ENCODE results near the gene DGKZ.
"Not testable (repeated sequence)": the region's sequence is repeated elsewhere in the genome, so short reads cannot be mapped to it uniquely, and the experiment has no call there.

The DGKZ gene

DNA sequence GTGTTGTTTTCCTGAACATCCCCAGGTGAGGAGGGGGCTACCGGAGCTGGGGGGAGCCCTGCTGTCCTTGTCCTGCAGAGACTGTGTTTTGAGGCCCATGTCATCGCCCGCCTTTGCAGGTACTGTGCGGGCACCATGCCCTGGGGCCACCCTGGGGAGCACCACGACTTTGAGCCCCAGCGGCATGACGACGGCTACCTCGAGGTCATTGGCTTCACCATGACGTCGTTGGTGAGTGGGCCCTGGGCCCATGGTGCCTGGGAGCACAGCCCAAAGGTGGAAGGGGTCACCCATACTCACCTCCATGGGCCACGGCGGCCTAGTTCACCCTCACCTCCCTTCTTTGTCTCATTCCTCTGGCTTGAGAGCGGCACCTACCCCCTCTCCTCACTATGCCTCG lies 27.6 kb downstream of the DGKZ start:
- H3K36me3 Mint-ChIP-seq (ENCODE audit: low read depth), result peaks cover 30% of the 10 kb centered on the region

DNA sequence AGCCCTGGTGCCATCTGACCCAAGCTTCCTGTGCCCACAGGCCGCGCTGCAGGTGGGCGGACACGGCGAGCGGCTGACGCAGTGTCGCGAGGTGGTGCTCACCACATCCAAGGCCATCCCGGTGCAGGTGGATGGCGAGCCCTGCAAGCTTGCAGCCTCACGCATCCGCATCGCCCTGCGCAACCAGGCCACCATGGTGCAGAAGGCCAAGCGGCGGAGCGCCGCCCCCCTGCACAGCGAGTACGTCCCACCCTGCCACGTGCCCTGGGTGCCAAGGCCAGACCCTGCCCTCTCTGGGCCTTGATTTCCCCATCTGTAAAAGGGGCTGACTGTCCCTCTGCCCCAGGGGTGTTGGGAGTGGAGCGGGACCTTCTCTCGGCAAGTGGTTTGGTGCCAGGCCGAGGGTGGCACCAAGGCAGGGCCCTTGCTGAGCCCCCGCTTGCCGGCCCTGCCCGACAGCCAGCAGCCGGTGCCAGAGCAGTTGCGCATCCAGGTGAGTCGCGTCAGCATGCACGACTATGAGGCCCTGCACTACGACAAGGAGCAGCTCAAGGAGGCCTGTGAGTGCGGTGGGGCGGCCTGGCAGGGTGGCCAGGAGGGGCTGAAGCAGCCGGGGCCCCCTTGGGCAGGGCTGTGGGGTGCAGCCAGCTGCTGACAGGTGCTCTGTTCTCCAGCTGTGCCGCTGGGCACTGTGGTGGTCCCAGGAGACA lies 28.3 kb downstream of the DGKZ start:
- H3K27ac Mint-ChIP-seq, result no peak overlapping the region
- peaks cover 6% of the 10 kb centered on the region for H3K4me1 Mint-ChIP-seq (ENCODE audit: low read depth)
- peaks cover 28% of the 10 kb centered on the region for H3K36me3 Mint-ChIP-seq (ENCODE audit: low read depth)
- H3K4me3 Mint-ChIP-seq, result no peak overlapping the region
- no peaks in the 10 kb centered on the region for H3K9me3 Mint-ChIP-seq
- H3K27me3 Mint-ChIP-seq (ENCODE audit: low read depth), result no peaks in the 10 kb centered on the region

More for the DNA sequence above, 27.6 kb downstream of the DGKZ start:
- Mint-ChIP-seq H3K4me3 (no peak overlapping the region), H3K27ac (peak overlapping the region; percentile 52), H3K4me1 (ENCODE audit: low read depth) (peaks cover 5% of the 10 kb centered on the region), H3K9me3 (no peaks in the 10 kb centered on the region), H3K27me3 (ENCODE audit: low read depth) (no peaks in the 10 kb centered on the region)

DNA sequence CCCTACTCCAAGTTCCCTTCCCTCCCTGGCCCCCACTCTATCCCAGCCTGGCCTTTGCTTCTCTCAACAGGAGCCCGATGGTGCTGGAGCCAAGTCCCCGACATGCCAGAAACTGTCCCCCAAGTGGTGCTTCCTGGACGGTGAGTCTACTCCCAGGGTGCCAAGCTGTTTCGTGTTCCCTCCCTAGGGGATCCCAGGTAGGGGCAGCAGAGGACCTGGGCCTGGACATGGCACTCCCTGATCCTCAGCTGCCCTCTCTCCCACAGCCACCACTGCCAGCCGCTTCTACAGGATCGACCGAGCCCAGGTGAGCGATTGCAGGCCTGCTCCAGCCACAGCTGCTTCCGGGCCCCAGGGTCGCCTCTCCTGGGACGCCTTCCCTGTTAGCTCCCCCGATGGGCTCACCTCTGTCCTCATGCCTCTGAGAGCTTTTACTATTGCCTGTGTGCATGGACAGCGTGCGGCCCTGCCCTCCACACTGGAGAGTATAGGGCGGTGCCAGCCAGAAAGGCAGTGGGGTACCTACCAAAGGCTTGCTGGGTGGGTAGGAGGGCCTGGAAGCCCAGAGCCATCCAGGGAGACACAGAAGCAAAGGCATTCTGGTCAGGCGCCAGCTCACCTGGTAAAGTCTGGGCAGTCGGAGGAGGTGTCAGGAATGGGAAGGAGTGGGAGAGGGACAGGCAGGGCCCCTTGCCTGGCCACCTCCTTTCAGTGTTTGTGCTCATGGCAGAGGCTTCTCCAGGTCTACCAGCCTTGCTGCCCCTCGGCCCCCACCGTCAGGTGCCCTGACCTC lies 29.2 kb downstream of the DGKZ start:
- Mint-ChIP-seq H3K27ac (no peak overlapping the region), H3K4me1 (ENCODE audit: low read depth) (peaks cover 6% of the 10 kb centered on the region), H3K27me3 (ENCODE audit: low read depth) (no peaks in the 10 kb centered on the region), H3K36me3 (ENCODE audit: low read depth) (peaks cover 28% of the 10 kb centered on the region), H3K4me3 (no peak overlapping the region), H3K9me3 (no peaks in the 10 kb centered on the region)

DNA sequence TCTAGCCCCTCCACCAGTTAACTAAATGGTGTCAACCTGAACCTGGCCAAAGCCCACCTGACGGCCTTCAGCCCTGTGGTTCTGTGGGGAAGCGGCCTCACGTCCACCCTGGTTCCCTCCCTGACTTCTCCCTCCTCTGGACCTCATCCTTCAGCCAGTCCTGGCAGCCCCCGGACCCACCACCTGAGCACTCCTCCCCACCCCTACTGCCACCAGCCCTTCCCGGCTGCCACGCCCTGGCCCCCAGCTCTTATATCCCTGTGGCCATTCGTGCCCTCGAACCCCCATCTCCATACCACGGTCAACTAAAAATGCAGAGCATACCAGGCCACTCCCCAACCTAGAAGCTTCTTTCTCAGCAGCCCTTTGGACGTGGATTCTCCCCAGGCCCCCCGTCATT lies 30.0 kb downstream of the DGKZ start:
- H3K27ac Mint-ChIP-seq, result no peak overlapping the region
- H3K9me3 Mint-ChIP-seq, result no peaks in the 10 kb centered on the region
- no peak overlapping the region for H3K4me3 Mint-ChIP-seq
- H3K36me3 Mint-ChIP-seq (ENCODE audit: low read depth), result peaks cover 28% of the 10 kb centered on the region
- peaks cover 10% of the 10 kb centered on the region for H3K4me1 Mint-ChIP-seq (ENCODE audit: low read depth)
- peaks cover 4% of the 10 kb centered on the region for H3K27me3 Mint-ChIP-seq (ENCODE audit: low read depth)

DNA sequence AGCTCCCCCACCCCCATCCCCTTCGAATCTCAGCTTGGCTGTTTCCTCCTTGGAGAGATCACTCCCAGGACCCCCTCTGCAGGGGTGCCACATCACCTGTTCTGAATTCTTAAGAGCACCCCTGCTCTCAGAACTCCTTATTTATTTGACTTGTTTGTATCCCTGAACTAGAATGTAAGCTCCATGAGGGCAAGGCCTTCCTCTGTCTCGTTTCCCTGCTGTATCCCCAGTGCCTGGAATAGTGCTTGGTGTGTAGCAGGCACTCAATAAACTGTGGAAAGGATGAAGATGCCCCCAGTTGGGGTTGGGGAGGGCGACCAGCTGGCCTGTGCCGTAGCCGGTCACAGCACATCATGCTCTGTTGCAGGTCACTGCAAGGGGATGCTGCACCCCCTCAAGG lies 30.6 kb downstream of the DGKZ start:
- Mint-ChIP-seq H3K4me3 (no peak overlapping the region), H3K36me3 (ENCODE audit: low read depth) (peaks cover 28% of the 10 kb centered on the region), H3K9me3 (no peaks in the 10 kb centered on the region), H3K27ac (no peak overlapping the region), H3K27me3 (ENCODE audit: low read depth) (peaks cover 5% of the 10 kb centered on the region), H3K4me1 (ENCODE audit: low read depth) (peaks cover 10% of the 10 kb centered on the region)

DNA sequence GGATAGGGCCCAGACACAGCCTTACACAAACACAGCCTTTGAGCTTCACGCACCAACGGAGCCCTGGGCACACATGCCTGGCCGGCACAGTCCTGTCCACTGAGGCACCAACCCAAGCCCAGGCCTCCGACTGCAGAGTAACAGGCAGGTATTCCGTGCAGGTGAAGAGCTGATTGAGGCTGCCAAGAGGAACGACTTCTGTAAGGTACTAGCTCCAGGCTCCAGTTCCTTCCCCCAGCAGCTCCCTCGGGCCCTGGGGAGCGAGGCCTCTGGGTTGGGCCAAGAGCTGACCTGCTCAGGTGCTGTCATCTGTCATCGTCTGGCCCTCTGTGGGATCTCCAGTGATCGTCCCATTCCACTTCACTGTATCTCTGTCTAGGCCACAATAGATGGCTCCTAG lies 31.0 kb downstream of the DGKZ start:
- no peak overlapping the region for H3K27ac Mint-ChIP-seq
- H3K4me3 Mint-ChIP-seq, result no peak overlapping the region
- H3K36me3 Mint-ChIP-seq (ENCODE audit: low read depth), result peaks cover 28% of the 10 kb centered on the region
- peaks cover 10% of the 10 kb centered on the region for H3K4me1 Mint-ChIP-seq (ENCODE audit: low read depth)
- H3K27me3 Mint-ChIP-seq (ENCODE audit: low read depth), result peaks cover 6% of the 10 kb centered on the region
- H3K9me3 Mint-ChIP-seq, result no peaks in the 10 kb centered on the region

DNA sequence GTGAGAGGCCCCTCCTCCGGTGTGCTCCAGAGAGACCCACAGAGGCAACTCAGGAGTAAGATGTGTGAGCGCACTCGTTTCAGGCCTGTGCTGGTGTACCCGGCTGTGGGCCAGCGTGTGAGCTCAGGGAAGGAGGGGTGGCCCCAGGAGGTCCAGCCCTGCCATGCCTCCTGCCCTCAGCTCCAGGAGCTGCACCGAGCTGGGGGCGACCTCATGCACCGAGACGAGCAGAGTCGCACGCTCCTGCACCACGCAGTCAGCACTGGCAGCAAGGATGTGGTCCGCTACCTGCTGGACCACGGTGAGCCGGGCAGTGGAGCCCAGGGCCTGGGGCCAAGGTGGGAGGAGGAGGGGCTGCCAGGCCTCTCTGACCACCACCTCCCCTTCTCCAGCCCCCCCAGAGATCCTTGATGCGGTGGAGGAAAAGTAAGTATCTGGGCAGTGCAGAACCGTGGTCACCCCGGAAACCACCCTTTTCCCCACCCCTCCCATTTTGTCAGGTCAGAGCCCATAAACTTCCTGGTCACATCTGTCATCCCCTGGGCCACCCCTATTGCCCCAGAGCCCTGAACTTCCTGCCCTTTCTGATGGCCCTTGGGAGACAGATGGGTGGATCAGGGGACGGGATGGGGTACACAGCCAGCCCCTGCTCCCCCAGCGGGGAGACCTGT lies 31.7 kb downstream of the DGKZ start:
- H3K36me3 Mint-ChIP-seq (ENCODE audit: low read depth), result peaks cover 25% of the 10 kb centered on the region
- H3K27ac Mint-ChIP-seq, result no peak overlapping the region
- peak overlapping the region; percentile 14 for H3K4me3 Mint-ChIP-seq
- no peaks in the 10 kb centered on the region for H3K9me3 Mint-ChIP-seq
- H3K27me3 Mint-ChIP-seq (ENCODE audit: low read depth), result peaks cover 12% of the 10 kb centered on the region
- H3K4me1 Mint-ChIP-seq (ENCODE audit: low read depth), result peaks cover 13% of the 10 kb centered on the region

DNA sequence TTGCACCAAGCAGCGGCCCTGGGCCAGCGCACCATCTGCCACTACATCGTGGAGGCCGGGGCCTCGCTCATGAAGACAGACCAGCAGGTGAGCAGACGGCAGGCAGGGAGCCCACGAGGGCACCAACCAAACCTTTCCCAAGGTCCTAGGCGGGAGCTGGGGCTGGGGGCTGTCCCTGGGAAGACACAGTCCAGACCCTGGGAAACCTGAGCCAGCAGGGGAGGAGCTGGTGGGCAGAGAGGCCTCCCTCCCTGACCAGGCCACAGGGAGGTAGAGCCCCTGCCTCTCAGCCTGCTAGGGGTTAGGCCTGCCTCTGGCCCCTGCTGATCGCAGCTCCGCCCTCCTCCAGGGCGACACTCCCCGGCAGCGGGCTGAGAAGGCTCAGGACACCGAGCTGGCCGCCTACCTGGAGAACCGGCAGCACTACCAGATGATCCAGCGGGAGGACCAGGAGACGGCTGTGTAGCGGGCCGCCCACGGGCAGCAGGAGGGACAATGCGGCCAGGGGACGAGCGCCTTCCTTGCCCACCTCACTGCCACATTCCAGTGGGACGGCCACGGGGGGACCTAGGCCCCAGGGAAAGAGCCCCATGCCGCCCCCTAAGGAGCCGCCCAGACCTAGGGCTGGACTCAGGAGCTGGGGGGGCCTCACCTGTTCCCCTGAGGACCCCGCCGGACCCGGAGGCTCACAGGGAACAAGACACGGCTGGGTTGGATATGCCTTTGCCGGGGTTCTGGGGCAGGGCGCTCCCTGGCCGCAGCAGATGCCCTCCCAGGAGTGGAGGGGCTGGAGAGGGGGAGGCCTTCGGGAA lies 32.4 kb downstream of the DGKZ start:
- Mint-ChIP-seq H3K27me3 (ENCODE audit: low read depth) (peaks cover 18% of the 10 kb centered on the region), H3K36me3 (ENCODE audit: low read depth) (peaks cover 25% of the 10 kb centered on the region), H3K4me1 (ENCODE audit: low read depth) (peaks cover 13% of the 10 kb centered on the region)
- H3K27ac Mint-ChIP-seq, H3K4me3 Mint-ChIP-seq, H3K9me3 Mint-ChIP-seq: not testable (repeated sequence)

DNA sequence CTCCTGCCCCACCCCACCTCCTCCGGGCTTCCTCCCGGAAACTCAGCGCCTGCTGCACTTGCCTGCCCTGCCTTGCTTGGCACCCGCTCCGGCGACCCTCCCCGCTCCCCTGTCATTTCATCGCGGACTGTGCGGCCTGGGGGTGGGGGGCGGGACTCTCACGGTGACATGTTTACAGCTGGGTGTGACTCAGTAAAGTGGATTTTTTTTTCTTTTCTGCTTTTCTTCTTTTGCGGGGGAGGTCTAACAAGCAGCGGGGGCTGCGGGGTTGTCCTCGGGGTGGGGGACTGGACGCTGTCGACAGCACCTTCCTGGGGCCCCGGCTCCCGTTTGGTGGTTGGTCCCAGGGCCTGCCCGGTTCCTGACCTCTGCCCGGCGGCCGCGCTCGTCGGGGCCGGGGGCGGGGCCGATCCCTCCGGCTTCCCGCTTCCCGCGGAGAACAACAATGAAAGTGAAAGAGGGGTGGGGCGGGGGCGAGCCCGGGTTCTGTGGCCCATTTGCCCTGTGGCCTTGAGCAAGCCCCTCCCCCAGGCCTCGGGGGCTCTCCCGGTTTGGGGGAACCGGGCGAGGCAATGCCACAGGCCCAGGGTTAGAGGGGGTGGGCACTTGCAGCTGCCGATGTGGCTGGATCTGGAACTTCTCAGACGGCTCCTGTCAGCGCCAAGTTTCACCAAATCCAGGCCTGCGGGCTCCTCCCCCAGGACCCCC lies 33.2 kb downstream of the DGKZ start:
- H3K27me3 Mint-ChIP-seq (ENCODE audit: low read depth), result peaks cover 24% of the 10 kb centered on the region
- H3K36me3 Mint-ChIP-seq (ENCODE audit: low read depth), result peaks cover 25% of the 10 kb centered on the region
- peaks cover 13% of the 10 kb centered on the region for H3K4me1 Mint-ChIP-seq (ENCODE audit: low read depth)
- H3K27ac Mint-ChIP-seq, result peak overlapping the region; percentile 13
- no peaks in the 10 kb centered on the region for H3K9me3 Mint-ChIP-seq
- peak overlapping the region; percentile 50 for H3K4me3 Mint-ChIP-seq

DNA sequence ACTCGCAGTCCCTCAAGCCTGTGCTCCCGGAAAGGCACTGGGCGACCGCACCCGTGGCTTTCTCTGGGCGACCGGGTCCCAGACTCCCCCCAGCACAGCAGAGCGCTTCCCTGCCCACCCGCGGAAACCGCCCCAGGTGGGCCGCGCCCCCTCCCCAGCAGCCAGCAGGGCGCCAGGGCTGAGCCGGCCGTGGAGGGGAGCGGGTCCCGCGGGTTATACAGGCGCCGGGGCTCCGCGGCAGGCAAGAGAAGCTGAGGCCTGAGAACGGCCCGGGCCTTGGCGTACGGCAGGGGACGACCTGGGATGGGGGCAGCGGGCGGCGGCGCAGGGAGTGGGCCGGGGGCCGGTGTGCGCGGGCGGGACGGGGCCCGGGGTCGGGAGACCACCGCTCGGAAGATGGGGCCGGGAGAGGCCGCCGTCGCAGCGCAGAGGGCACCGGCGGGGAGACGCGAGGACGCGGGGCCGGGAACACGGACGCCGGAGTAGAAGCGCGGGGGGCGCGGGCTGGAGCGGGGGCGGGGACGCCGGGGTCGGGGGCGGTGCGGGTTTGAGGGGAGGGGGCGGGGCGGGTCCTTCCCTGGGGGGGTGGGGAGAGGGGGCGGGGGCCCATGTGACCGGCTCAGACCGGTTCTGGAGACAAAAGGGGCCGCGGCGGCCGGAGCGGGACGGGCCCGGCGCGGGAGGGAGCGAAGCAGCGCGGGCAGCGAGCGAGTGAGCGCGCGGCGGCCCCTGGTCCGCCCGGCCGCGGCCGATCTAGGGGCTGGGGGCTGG lies 34.0 kb downstream of the DGKZ start, which contains the start of gene MDK:
Gene MDK, plus strand, starts transcription at position 622 of the 771 bp plus-strand sequence. CDS start 389 bp downstream, outside the sequence.
- Mint-ChIP-seq H3K36me3 (ENCODE audit: low read depth) (peaks cover 24% of the 10 kb centered on the region), H3K9me3 (no peaks in the 10 kb centered on the region), H3K27me3 (ENCODE audit: low read depth) (peaks cover 30% of the 10 kb centered on the region), H3K4me1 (ENCODE audit: low read depth) (peaks cover 13% of the 10 kb centered on the region), H3K4me3 (peak within 1 kb of the TSS; percentile 51), H3K27ac (peak within 1 kb of the TSS; percentile 13)

DNA sequence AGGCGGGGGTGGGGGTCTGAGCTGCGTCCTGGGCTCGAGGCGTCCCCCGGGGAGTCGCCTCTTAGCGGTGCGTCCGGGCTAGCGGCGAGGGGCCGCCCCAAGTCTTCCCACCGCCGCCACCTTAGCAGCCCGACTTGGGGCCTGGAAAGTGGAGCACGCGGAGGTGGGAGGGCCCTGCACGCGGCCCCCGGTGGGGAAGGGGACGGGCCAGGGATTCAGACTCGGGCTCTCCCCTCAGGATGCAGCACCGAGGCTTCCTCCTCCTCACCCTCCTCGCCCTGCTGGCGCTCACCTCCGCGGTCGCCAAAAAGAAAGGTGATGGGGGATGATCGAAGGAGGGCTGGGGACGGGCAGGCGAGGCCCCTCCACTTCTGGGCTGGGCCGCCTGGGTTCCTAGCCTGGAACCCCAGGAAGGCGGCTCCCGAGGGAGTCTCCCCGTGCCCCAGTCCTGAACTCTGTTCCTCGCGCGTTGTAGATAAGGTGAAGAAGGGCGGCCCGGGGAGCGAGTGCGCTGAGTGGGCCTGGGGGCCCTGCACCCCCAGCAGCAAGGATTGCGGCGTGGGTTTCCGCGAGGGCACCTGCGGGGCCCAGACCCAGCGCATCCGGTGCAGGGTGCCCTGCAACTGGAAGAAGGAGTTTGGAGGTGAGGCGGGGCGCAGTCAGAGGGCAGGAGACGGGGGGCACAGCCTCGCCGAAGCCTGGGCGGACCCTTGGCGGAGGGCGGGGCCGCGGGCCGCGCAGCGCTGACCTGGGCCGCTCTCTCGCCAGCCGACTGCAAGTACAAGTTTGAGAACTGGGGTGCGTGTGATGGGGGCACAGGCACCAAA lies 34.8 kb downstream of the DGKZ start:
- H3K27me3 Mint-ChIP-seq (ENCODE audit: low read depth), result peaks cover 37% of the 10 kb centered on the region
- H3K27ac Mint-ChIP-seq, result no peak overlapping the region
- H3K36me3 Mint-ChIP-seq (ENCODE audit: low read depth), result peaks cover 18% of the 10 kb centered on the region
- H3K9me3 Mint-ChIP-seq, result no peaks in the 10 kb centered on the region
- H3K4me1 Mint-ChIP-seq (ENCODE audit: low read depth), result peaks cover 13% of the 10 kb centered on the region
- peak overlapping the region; percentile 51 for H3K4me3 Mint-ChIP-seq

DNA sequence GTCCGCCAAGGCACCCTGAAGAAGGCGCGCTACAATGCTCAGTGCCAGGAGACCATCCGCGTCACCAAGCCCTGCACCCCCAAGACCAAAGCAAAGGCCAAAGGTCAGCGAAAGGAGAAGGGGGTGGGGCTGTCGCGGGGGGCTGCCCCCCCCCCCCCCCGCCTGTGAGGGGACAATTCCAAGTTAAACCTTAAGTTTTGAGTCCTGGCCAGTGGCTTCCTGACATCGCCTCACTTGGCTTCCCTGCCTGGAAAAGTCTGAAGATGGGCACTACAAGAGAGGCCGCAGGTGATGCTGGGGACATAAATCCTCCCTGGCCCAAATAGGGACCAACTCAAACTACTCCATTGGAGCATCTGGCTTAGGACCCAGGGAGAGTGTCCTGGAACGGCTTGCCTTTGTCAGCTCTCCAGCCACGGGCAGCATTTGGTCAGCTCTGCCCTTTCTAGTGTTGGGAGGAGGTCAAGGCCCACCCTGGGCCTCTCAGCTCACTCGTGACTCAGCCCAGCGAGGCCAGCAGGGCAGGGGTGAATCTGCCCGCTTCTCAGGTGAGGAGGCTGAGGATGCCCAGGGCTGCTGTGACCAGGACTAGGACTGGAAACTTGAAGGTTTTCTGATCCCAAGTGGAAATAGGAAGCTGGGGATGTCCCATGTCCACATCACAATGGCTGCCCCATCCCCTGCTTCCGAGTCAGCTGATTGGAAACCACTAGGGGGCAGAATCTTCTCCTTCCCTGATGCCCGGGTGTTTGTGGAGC lies 35.6 kb downstream of the DGKZ start:
- H3K36me3 Mint-ChIP-seq (ENCODE audit: low read depth), result peaks cover 10% of the 10 kb centered on the region
- no peak overlapping the region for H3K27ac Mint-ChIP-seq
- peaks cover 43% of the 10 kb centered on the region for H3K27me3 Mint-ChIP-seq (ENCODE audit: low read depth)
- no peak overlapping the region for H3K4me3 Mint-ChIP-seq
- H3K9me3 Mint-ChIP-seq, result no peaks in the 10 kb centered on the region
- peaks cover 16% of the 10 kb centered on the region for H3K4me1 Mint-ChIP-seq (ENCODE audit: low read depth)
